H1 (cell line): ENCODE results near the gene TRIM56. TPM values are rescaled to one million over a fixed set of nuclear protein-coding genes. Genes with fewer than 3 reads are reported as not detected.

Source experiments
- CTCF ChIA-PET: fragments of 300-600 bp; sonication (Branson Sonifier 250); formaldehyde crosslinking; loops from one replicate; lab custom pipeline; 2021; ENCODE audit not compliant: partially characterized antibody; lab: Charles Lee
- POLR2A ChIA-PET: fragments of 300-600 bp; sonication (Branson Sonifier 250); formaldehyde crosslinking; loops from one replicate; lab custom pipeline; 2021; ENCODE audit warnings: inconsistent platforms; ENCODE audit not compliant: partially characterized antibody; lab: Charles Lee
- DNase-seq, 2 experiments: peaks; one replicate each; pipeline versions ENCODE4 v3.0.0 to v3.0.0-alpha.2; 2010 to 2022; ENCODE audit warnings: low spot score in 2 of 2, low read depth in 1 of 2, mixed read lengths in 1 of 2
- FAIRE-seq: peaks from 2 replicates; lab custom pipeline; 2011; peaks lifted over from hg19 to GRCh38; lab: Jason Lieb, UNC
- H2AFZ ChIP-seq: 2 replicates; pipeline ENCODE4 v1.8.1; 2012; ENCODE audit warnings: low read length, inconsistent platforms
- H2AK5ac ChIP-seq: 2 replicates; pipeline ENCODE4 v1.6.1; 2013; ENCODE audit warnings: low read depth, low read length
- H2BK120ac ChIP-seq: replicated peaks from 2 replicates; pipeline ENCODE3; 2013; ENCODE audit warnings: low read depth, low read length, inconsistent platforms
- H2BK12ac ChIP-seq: 2 replicates; pipeline ENCODE4 v1.6.1; 2013; ENCODE audit warnings: low read depth, low read length
- H2BK15ac ChIP-seq: 2 replicates; pipeline ENCODE4 v1.6.1; 2013; ENCODE audit warnings: low read length
- H2BK20ac ChIP-seq: 2 replicates; pipeline ENCODE4 v1.6.1; 2013; ENCODE audit warnings: low read length
- H2BK5ac ChIP-seq: 2 replicates; pipeline ENCODE4 v1.6.1; 2013; ENCODE audit warnings: low read depth, low read length
- H3K14ac ChIP-seq: 2 replicates; pipeline ENCODE4 v1.6.1; 2013; ENCODE audit warnings: inconsistent platforms; ENCODE audit not compliant: insufficient read length
- H3K18ac ChIP-seq: 2 replicates; pipeline ENCODE4 v1.6.1; 2013; ENCODE audit warnings: low read length; ENCODE audit errors: extremely low read depth
- H3K23ac ChIP-seq: 2 replicates; pipeline ENCODE4 v1.6.1; 2013; ENCODE audit warnings: inconsistent platforms; ENCODE audit not compliant: insufficient read length
- H3K23me2 ChIP-seq: 2 replicates; pipeline ENCODE4 v1.6.1; 2013; ENCODE audit warnings: low read depth, low read length
- H3K27ac ChIP-seq: 2 replicates; pipeline ENCODE4 v1.6.1; 2011; ENCODE audit warnings: low read depth, low read length, inconsistent platforms
- H3K27me3 ChIP-seq, 4 experiments: replicated peaks in 1 of 4; 1 replicate in 1 of 4; 2 replicates in 3 of 4; pipeline versions ENCODE4 v1.6.1 to v1.8.1; 2011 to 2013; ENCODE audit warnings: low read length in 3 of 4, mild to moderate bottlenecking in 3 of 4, inconsistent platforms in 2 of 4, mixed read lengths in 2 of 4, moderate library complexity in 1 of 4; ENCODE audit not compliant: control insufficient read depth in 3 of 4, insufficient read depth in 3 of 4; ENCODE audit errors: extremely low read depth in 1 of 4
- H3K36me3 ChIP-seq, 4 experiments: 2 replicates each; pipeline versions ENCODE4 v1.6.1 to v1.8.1; 2011 to 2013; ENCODE audit warnings: mild to moderate bottlenecking in 4 of 4, low read length in 3 of 4, moderate library complexity in 2 of 4, control low read depth in 1 of 4, inconsistent platforms in 1 of 4; ENCODE audit not compliant: insufficient read depth in 4 of 4, control insufficient read depth in 2 of 4
- H3K4ac ChIP-seq: replicated peaks from 2 replicates; pipeline ENCODE3; 2013; ENCODE audit warnings: low read length, low read depth, mixed read lengths, inconsistent platforms; ENCODE audit not compliant: insufficient read length
- H3K4me1 ChIP-seq, 4 experiments: replicated peaks in 1 of 4; 1 replicate in 1 of 4; 2 replicates in 3 of 4; pipeline versions ENCODE4 v1.6.1 to v1.8.1; 2011 to 2013; ENCODE audit warnings: low read length in 3 of 4, inconsistent platforms in 2 of 4, mixed read lengths in 1 of 4; ENCODE audit not compliant: insufficient read depth in 4 of 4, control insufficient read depth in 3 of 4
- H3K4me2 ChIP-seq, 2 experiments: 2 replicates each; pipeline versions ENCODE4 v1.6.1 to v1.8.1; 2011 to 2013; ENCODE audit warnings: low read depth in 2 of 2, low read length in 2 of 2, control low read depth in 1 of 2, inconsistent platforms in 1 of 2, mild to moderate bottlenecking in 1 of 2; ENCODE audit not compliant: insufficient read depth in 1 of 2
- H3K4me3 ChIP-seq, 4 experiments: fragments of 200-600, 300-600 bp in 1 of 4; sonication (generic), shearing (Covaris generic), sonication (Bioruptor Twin) in 1 of 4; 2 replicates each; pipeline versions ENCODE4 v1.5.1 to v1.8.1; 2011 to 2016; ENCODE audit warnings: low read length in 4 of 4, low read depth in 3 of 4, control low read depth in 2 of 4, inconsistent platforms in 2 of 4, mild to moderate bottlenecking in 2 of 4, mixed read lengths in 1 of 4, moderate library complexity in 1 of 4; ENCODE audit not compliant: insufficient read depth in 2 of 4; ENCODE audit errors: extremely low read depth in 1 of 4
- H3K56ac ChIP-seq: replicated peaks from 2 replicates; pipeline ENCODE3; 2013; ENCODE audit warnings: low read depth, mild to moderate bottlenecking, mixed read lengths, low read length, inconsistent platforms; ENCODE audit not compliant: insufficient read length
- H3K79me1 ChIP-seq: 2 replicates; pipeline ENCODE4 v1.6.1; 2013; ENCODE audit warnings: low read depth, low read length, control low read depth
- H3K79me2 ChIP-seq, 2 experiments: 2 replicates each; pipeline versions ENCODE4 v1.6.1 to v1.8.1; 2012 to 2013; ENCODE audit warnings: low read length in 2 of 2, mild to moderate bottlenecking in 2 of 2, inconsistent platforms in 1 of 2; ENCODE audit not compliant: insufficient read depth in 2 of 2, control insufficient read depth in 1 of 2
- H3K9ac ChIP-seq, 4 experiments: replicated peaks in 1 of 4; 1 replicate in 1 of 4; 2 replicates in 3 of 4; pipeline versions ENCODE4 v1.6.1 to v1.8.1; 2011 to 2013; ENCODE audit warnings: low read depth in 3 of 4, low read length in 3 of 4, control low read depth in 2 of 4, mild to moderate bottlenecking in 2 of 4, moderate library complexity in 2 of 4, inconsistent platforms in 1 of 4; ENCODE audit errors: extremely low read depth in 1 of 4
- H3K9me3 ChIP-seq, 2 experiments: 2 replicates each; pipeline versions ENCODE4 v1.6.1 to v1.8.1; 2012 to 2013; ENCODE audit warnings: mild to moderate bottlenecking in 2 of 2, moderate library complexity in 2 of 2, control low read depth in 1 of 2, inconsistent platforms in 1 of 2, low read depth in 1 of 2, low read length in 1 of 2, mixed read lengths in 1 of 2; ENCODE audit not compliant: insufficient read depth in 2 of 2
- H4K20me1 ChIP-seq, 2 experiments: replicated peaks in 1 of 2; 2 replicates each; pipeline versions ENCODE3 to v1.8.1; 2011 to 2013; ENCODE audit warnings: inconsistent platforms in 2 of 2, low read length in 2 of 2, mild to moderate bottlenecking in 1 of 2; ENCODE audit not compliant: insufficient read depth in 2 of 2, control insufficient read depth in 1 of 2
- H4K5ac ChIP-seq: 2 replicates; pipeline ENCODE4 v1.6.1; 2013; ENCODE audit warnings: low read length, low read depth, mixed read lengths, inconsistent platforms; ENCODE audit not compliant: insufficient read length
- H4K8ac ChIP-seq: 2 replicates; pipeline ENCODE4 v1.8.0; 2013; ENCODE audit warnings: mild to moderate bottlenecking, moderate library complexity, low read length, inconsistent platforms; ENCODE audit not compliant: insufficient read depth; ENCODE audit errors: extremely low read depth
- H4K91ac ChIP-seq: replicated peaks from 2 replicates; pipeline ENCODE3; 2013; ENCODE audit warnings: low read length, mixed read lengths, inconsistent platforms; ENCODE audit not compliant: insufficient read length
- BCL11A ChIP-seq, 2 experiments: IDR thresholded peaks; one replicate each; pipeline ENCODE4 v1.6.1; 2011; ENCODE audit warnings: low read depth in 2 of 2, low read length in 2 of 2, mild to moderate bottlenecking in 2 of 2
- CBX8 ChIP-seq: fragments of 300-800, 300-1000 bp; sonication (generic); IDR thresholded peaks from 2 replicates; pipeline ENCODE4 v1.7.1; 2016; ENCODE audit warnings: low read depth, low read length, borderline replicate concordance
- JUN ChIP-seq: IDR thresholded peaks from 2 replicates; pipeline ENCODE4 v1.6.1; 2011; ENCODE audit warnings: low read depth, mild to moderate bottlenecking, improper control_type of control experiment, low read length
- TCF12 ChIP-seq: IDR thresholded peaks from 2 replicates; pipeline ENCODE4 v1.6.1; 2011; ENCODE audit warnings: low read depth, mild to moderate bottlenecking, low read length
- TEAD4 ChIP-seq: IDR thresholded peaks from 2 replicates; pipeline ENCODE4 v1.6.1; 2012; ENCODE audit warnings: low read depth, low read length, inconsistent platforms, mixed read lengths
- WGBS, 2 experiments: shearing (Covaris generic) in 1 of 2; methylation state at CpG; one replicate each; pipeline versions ENCODE4 v1.1.6 to v1.1.7; 2013 to 2015; ENCODE audit warnings: low lambda C conversion rate in 2 of 2, mixed read lengths in 2 of 2, inconsistent platforms in 1 of 2, low coverage in 1 of 2, missing lambda C conversion rate in 1 of 2; ENCODE audit not compliant: insufficient replicate concordance in 2 of 2, insufficient coverage in 1 of 2, insufficient read length in 1 of 2; ENCODE audit errors: extremely low coverage in 1 of 2, missing lambda C conversion rate in 1 of 2; 5-methylcytosine and 5-hydroxymethylcytosine counted together
- polyA plus RNA-seq, 7 experiments: library from polyadenylated mRNA; depleted of rRNA in 3 of 7; stranded (reverse) in 5 of 7; unstranded in 2 of 7; fragments of >200 nt in 5 of 7; fragments of 200-250 nt in 2 of 7; gene quantifications; 1 replicate in 5 of 7; 2 replicates in 1 of 7; 4 replicates in 1 of 7; pipeline versions ENCODE4 v1.2.1 to v1.2.3, GENCODE V29; 2011 to 2013; ENCODE audit warnings: missing spikeins in 2 of 7, mixed read lengths in 2 of 7
- total RNA-seq: library from RNA; stranded (reverse); fragmentation: NEBNext Ultra II Directional; extraction: Animal tissue kit (Norgen Biotek cat#: 25700); gene quantifications from 2 replicates; pipeline ENCODE4 v1.2.1, GENCODE V29; 2021

Gene TRIM56
- total and polyA plus RNA-seq, 2 of the 8 experiments (the other 6 are each of a cell fraction or from before 2014, with no cell fraction given) = 2.0 to 17.5 TPM

- no peak overlapping the region for H3K23ac ChIP-seq
- no peak overlapping the region for H2AK5ac ChIP-seq
- H3K23me2 ChIP-seq = no peaks in the 10 kb centered on the region
- ChIA-PET POLR2A (interaction anchor here (1.5 kb wide), 1 partner anchor 10 kb away, joined by 4 read pairs; the partner anchor contains the start of gene SERPINE1), CTCF (interaction anchor here (0.6 to 1.7 kb wide), 6 partner anchors 10 to 143 kb away, joined by 3 to 7 read pairs (median 4); partner anchors contain the start of gene SERPINE1)
- H3K27ac ChIP-seq = no peak overlapping the region
- H4K8ac ChIP-seq = no peak overlapping the region
- H2AFZ ChIP-seq = peak overlapping the region; percentile 19; the same call in 1 of the 2 replicates
- 86% methylated on average over 10 of the region's 10 CpGs; no CpG with 5 or more reads in 1 of the 2 experiments for WGBS, 2 experiments
- no peak for FAIRE-seq
- no peaks in the 10 kb centered on the region for H3K27me3 ChIP-seq
- H2BK12ac ChIP-seq = peak overlapping the region; percentile 75; the same call in 1 of the 2 replicates
- no peaks in the 10 kb centered on the region for H3K79me1 ChIP-seq
- H3K4ac ChIP-seq = no peak overlapping the region
- peak overlapping the region; percentile 2 for H4K5ac ChIP-seq
- no peaks in the 10 kb centered on the region for H3K79me2 ChIP-seq
- no peak overlapping the region for H2BK5ac ChIP-seq
- no peaks in the 10 kb centered on the region for H3K9me3 ChIP-seq
- peak overlapping the region; percentile 57 for H4K91ac ChIP-seq
- H2BK20ac ChIP-seq = peak overlapping the region; percentile 92; the same call in 1 of the 2 replicates
- H4K20me1 ChIP-seq = no peaks in the 10 kb centered on the region
- TF ChIP-seq BCL11A (IDR thresholded peaks at IDR 0.05; ENCODE audit: low read depth in 2 of 2, low read length in 2 of 2) (no peak), TCF12 (no peak), JUN (no peak), CBX8 (no peak), TEAD4 (no peak)
- no peak overlapping the region for H3K9ac ChIP-seq
- H3K36me3 ChIP-seq = no peaks in the 10 kb centered on the region
- no peak overlapping the region for H3K56ac ChIP-seq
- H3K4me2 ChIP-seq = no peak overlapping the region
- H3K14ac ChIP-seq = no peak overlapping the region
- 0 out of 2 replicates have a peak overlapping the region, but pooled peaks have one; percentile 61 for H2BK15ac ChIP-seq
- H3K4me1 ChIP-seq = peaks cover under 1 to 6% (median 4%) of the 10 kb centered on the region in 4 experiments; a peak in 6 of 7 replicates
- H3K4me3 ChIP-seq = no peak overlapping the region
- no peak overlapping the region for H2BK120ac ChIP-seq
- no peak for DNase-seq
- peak overlapping the region; percentile 83 for H3K18ac ChIP-seq
Measured at GRCh38 chr7:101116898-101117297, 31.6 kb downstream of the TRIM56 start.
